Muscle layer of colon (tissue), 2 donors: ENCODE data around the gene CPNE7.

Experiments used
- H3K27ac ChIP-seq: one replicate; pipeline ENCODE4 v1.7.0; 2013; ENCODE audit warnings: low read depth, mild to moderate bottlenecking, low read length, moderate library complexity
- H3K27me3 ChIP-seq, 2 donors: one replicate each; pipeline ENCODE4 v1.7.0; 2013; ENCODE audit warnings: low read length in 2 of 2, mild to moderate bottlenecking in 2 of 2; ENCODE audit not compliant: insufficient read depth in 2 of 2, control insufficient read depth in 1 of 2
- H3K36me3 ChIP-seq: one replicate; pipeline ENCODE4 v1.7.0; 2013; ENCODE audit warnings: mild to moderate bottlenecking, low read length; ENCODE audit not compliant: insufficient read depth
- H3K4me1 ChIP-seq: one replicate; pipeline ENCODE4 v1.7.0; 2013; ENCODE audit warnings: mild to moderate bottlenecking, low read length; ENCODE audit not compliant: insufficient read depth
- H3K4me3 ChIP-seq, 2 donors: one replicate each; pipeline ENCODE4 v1.7.0; 2013; ENCODE audit warnings: low read length in 2 of 2, low read depth in 1 of 2, mild to moderate bottlenecking in 1 of 2, moderate library complexity in 1 of 2
- H3K9ac ChIP-seq: one replicate; pipeline ENCODE4 v1.7.0; 2013; ENCODE audit warnings: low read length
- H3K9me3 ChIP-seq: one replicate; pipeline ENCODE4 v1.7.0; 2013; ENCODE audit warnings: mild to moderate bottlenecking, low read length
- donor health status: abdominal sarcoma.
- donor health status: Adenocarcinoma of cecum.

Gene CPNE7

GRCh38 chr16:89643769-89644300 is 68.3 kb downstream of the CPNE7 start:
- H3K4me1 ChIP-seq = peaks cover 5% of the 10 kb centered on the region
- peaks cover 25% of the 10 kb centered on the region for H3K36me3 ChIP-seq
- no peaks in the 10 kb centered on the region for H3K9me3 ChIP-seq
- no peaks in the 10 kb centered on the region for H3K27me3 ChIP-seq
- no peak overlapping the region for H3K4me3 ChIP-seq
- H3K9ac ChIP-seq = no peak overlapping the region
- no peak overlapping the region for H3K27ac ChIP-seq

GRCh38 chr16:89645122-89645521 is 69.6 kb downstream of the CPNE7 start:
- no peak overlapping the region for H3K27ac ChIP-seq
- H3K4me1 ChIP-seq = peaks cover 5% of the 10 kb centered on the region
- H3K4me3 ChIP-seq = no peak overlapping the region
- no peaks in the 10 kb centered on the region for H3K27me3 ChIP-seq
- H3K9ac ChIP-seq = no peak overlapping the region
- H3K36me3 ChIP-seq = peaks cover 25% of the 10 kb centered on the region
- no peaks in the 10 kb centered on the region for H3K9me3 ChIP-seq

GRCh38 chr16:89646270-89646669 is 70.7 kb downstream of the CPNE7 start:
- no peaks in the 10 kb centered on the region for H3K27me3 ChIP-seq
- H3K4me3 ChIP-seq = no peak overlapping the region
- H3K9me3 ChIP-seq = no peaks in the 10 kb centered on the region
- H3K9ac ChIP-seq = no peak overlapping the region
- H3K4me1 ChIP-seq = no peaks in the 10 kb centered on the region
- H3K36me3 ChIP-seq = peaks cover 25% of the 10 kb centered on the region
- H3K27ac ChIP-seq = no peak overlapping the region
